GM10847 (cell line): ENCODE data around the gene MAP2K3.
A peak's percentile ranks its signal among the peaks of the same experiment; 100 is the strongest.

Experiments used
- POLR2A ChIP-seq: IDR thresholded peaks from 2 replicates; pipeline ENCODE4 v1.6.1; 2011; ENCODE audit not compliant: insufficient read length; ENCODE audit errors: extremely low read depth

The MAP2K3 gene

GRCh38 chr17:21272881-21273792 is 11.4 kb upstream of the MAP2K3 start:
- no peak for TF ChIP-seq POLR2A

DNA sequence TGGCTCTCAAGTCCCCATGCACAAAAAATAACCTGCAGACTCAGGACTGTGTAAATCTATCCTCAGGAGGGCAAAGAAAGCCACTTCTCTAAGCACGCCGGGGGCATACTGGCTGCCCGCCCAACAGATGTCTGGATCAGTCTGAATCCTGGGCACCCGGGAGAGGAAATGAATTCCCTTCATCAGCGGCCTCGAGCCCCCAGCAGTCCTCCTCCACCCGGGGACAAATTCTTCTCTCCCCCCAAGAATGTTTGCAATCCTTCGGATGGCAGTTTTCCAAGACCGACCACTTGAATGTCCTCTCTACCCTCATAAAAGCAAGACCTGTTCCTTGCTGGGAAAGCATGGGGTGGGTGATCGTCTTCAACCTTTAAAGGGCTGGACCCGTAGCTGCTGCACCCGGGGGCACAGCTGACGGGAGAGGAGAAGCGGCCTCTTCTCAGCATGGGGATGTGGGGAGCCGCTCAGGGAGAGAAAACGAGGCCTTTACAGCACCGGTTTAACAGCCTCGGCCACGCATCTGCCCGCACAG is 9.4 kb upstream of the MAP2K3 start:
- TF ChIP-seq POLR2A, result no peak

GRCh38 chr17:21275579-21276263 is 8.8 kb upstream of the MAP2K3 start:
- peak; percentile 60 for TF ChIP-seq POLR2A

GRCh38 chr17:21276264-21276588 is 8.3 kb upstream of the MAP2K3 start:
- no peak for TF ChIP-seq POLR2A

GRCh38 chr17:21277332-21277731 is 7.2 kb upstream of the MAP2K3 start:
- no peak for TF ChIP-seq POLR2A

DNA sequence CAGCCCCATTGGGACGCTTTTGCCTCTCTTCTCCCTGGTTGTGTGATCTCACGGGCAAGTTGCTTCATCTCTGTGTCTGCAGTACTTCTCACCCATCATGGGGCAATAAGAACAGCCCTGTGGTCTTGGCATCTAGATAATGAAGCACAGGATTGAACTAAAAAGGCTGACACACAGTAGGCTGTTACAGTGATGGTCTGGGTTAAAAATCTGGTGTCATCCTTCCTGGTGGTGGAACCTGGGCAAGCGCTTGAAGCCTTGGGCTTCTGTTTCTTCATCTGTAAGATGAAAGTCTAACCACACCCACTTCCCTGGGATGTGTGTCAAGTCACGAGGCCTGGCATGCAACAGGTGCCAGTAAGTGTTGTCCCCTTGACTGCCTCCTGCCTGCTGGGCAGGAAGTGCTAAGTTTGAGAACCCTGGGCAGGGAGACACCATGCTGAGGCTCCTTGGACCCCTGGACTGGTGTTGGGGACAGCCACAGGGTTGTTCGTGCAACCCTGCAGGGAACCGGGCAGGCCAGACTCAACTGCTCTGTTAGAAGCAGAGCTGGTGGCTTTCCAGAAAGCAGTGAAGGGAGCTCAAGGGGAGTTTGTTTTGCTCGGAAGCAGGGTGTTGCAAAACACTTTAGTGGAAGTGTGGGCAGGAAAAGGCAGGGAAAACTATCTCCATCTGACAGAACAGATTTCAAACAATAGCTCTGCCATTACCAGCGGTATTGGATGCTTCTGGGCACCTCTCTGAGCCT is 5.9 kb upstream of the MAP2K3 start:
- TF ChIP-seq POLR2A, result no peak

- TF ChIP-seq POLR2A, result no peak
Observed at GRCh38 chr17:21279198-21279535, 5.3 kb upstream of the MAP2K3 start.

GRCh38 chr17:21279582-21279981 is 4.9 kb upstream of the MAP2K3 start:
- TF ChIP-seq POLR2A, result no peak

DNA sequence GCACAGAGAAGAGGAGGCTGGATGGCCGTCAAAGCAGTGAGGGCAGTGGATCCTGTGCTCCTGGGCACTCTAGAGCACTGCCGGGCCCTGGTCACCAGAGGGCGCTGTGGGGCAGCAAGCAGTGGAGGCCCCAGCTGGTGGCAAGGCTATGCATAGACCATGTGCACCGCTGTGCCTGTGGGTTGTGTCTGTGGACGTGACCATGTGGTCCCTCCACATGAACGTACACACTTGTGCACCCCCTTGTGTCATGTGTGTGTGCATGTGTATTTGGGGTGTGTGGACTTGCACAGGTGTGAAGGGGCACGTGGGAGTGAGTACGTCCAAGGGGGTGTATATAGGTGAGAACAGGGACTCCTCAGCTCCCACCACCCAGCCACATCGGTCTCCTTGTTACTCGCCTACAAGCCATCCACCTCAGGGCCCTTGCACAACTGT is 4.4 kb upstream of the MAP2K3 start:
- TF ChIP-seq POLR2A, result no peak

- no peak for TF ChIP-seq POLR2A
Observed at GRCh38 chr17:21282231-21282630, 2.3 kb upstream of the MAP2K3 start.

GRCh38 chr17:21282850-21283249 is 1.7 kb upstream of the MAP2K3 start:
- TF ChIP-seq POLR2A, result no peak

DNA sequence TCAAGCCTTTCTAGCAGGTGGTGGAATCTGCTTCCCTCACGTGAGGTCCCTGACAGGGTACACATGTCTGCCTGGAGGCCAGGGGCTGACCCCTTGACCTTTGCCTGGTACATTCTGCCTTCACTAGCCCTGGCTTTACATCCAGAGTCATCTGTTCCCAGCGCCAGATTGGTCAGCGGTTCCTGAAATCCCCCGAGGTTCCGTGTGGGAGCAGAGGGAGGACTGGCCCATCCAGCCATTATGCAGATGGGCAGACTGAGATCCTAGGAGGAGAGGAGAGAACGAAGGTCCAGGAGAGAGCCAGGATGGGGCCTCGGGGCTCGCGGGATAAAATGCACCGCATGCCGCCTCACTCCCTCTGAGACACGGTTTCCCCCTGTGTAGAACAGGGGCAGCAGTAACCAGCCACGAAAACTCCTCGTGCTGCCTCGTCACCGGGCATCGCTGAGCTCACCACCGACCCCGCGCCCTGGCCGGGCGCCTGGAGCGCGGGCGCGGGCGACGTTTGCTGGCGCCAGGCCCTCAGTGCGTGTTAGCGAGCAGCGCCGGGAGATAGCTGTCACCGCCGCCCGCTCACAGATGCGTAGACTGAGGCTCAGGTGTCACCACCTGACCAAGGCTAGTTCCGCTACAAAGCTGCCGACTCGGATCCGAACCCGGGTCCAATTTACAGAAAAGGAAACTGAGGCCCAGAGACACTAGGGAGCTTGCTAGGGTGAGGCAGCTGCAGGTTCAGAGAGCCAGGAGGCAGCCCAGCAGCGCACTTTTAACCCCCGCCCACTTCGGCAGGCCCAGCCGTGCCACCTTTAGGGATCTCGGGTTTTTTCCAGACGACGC is 811 bp upstream of the MAP2K3 start:
- no peak for TF ChIP-seq POLR2A

GRCh38 chr17:21285164-21286065 is 904 bp downstream of the MAP2K3 start:
- TF ChIP-seq POLR2A, result no peak
